Astrocyte of the spinal cord (primary cell): ENCODE results near the gene SUGCT.

Experiments
- DNase-seq: peaks from one replicate; pipeline ENCODE4 v3.0.0; 2011; ENCODE audit warnings: low read depth, low spot score
- H3K4me3 ChIP-seq: 2 replicates; pipeline ENCODE4 v1.5.1; 2011; ENCODE audit warnings: low read depth, mild to moderate bottlenecking, low read length, moderate library complexity
- CTCF ChIP-seq: IDR thresholded peaks from 2 replicates; pipeline ENCODE4 v1.5.1; 2012; ENCODE audit warnings: low read depth, mild to moderate bottlenecking, low read length, inconsistent platforms
- in situ Hi-C: cut with HindIII; loops from 2 replicates; pipeline ENCODE4 v1.10.0; 2017; ENCODE audit warnings: low sequenced_read_pairs

The SUGCT gene

GRCh38 chr7:40865441-40866233 lies 730.8 kb downstream of the SUGCT start:
- in situ Hi-C loops, result no loop called here
- no peak overlapping the region for H3K4me3 ChIP-seq
- TF ChIP-seq CTCF, result no peak
- no peak for DNase-seq

DNA sequence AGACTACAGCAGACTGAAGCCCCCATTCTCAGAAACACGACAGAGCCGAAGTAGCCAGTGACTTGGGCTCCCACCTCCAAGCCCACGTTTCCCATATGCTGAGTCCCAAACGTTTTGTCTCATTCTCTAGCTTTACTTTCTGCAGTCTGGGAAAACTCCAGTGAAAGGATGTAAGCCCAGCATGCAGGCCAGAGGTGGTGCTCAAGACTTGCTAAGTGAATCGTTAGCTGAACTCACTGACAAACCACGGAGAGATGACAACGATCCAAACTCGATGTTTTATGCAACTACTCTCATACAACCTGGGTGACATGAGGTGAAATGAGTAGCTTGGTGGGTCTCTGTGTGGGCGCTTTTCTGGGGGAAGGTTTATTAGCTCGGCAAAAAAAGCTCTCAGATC lies 731.8 kb downstream of the SUGCT start:
- peak; percentile 45 for DNase-seq
- TF ChIP-seq CTCF, result peak; percentile 34
- in situ Hi-C loops, result no loop called here
- H3K4me3 ChIP-seq, result no peak overlapping the region

- H3K4me3 ChIP-seq, result no peak overlapping the region
- no peak for TF ChIP-seq CTCF
- in situ Hi-C loops, result no loop called here
- no peak for DNase-seq
These were observed 735.3 kb downstream of the SUGCT start for GRCh38 chr7:40870108-40870507.

- in situ Hi-C loops, result no loop called here
- no peak for TF ChIP-seq CTCF
- H3K4me3 ChIP-seq, result no peak overlapping the region
- DNase-seq, result no peak
These were observed 738.4 kb downstream of the SUGCT start for GRCh38 chr7:40873248-40873647.

GRCh38 chr7:40874756-40875155 lies 740.0 kb downstream of the SUGCT start:
- no peak overlapping the region for H3K4me3 ChIP-seq
- in situ Hi-C loops, result no loop called here
- no peak for TF ChIP-seq CTCF
- DNase-seq, result no peak

DNA sequence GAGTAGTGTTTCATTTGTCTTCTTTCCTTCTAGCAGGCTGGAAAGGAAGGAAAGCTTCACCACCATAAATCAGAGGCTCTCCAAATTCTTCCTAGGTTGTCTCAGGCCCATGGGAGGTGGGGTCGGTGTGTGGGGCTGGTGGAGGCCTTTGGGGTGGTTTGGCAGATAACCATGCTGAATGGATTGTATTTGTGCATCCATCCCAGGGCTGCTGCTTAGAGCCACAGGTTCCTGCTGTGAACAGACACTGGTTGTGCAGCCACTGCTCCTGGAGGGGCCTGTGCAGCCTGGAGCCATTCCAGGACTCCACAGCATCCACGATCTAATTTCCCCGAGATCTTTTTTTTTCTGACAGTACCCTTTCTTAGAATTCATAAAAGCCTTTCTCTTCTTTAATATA lies 741.8 kb downstream of the SUGCT start:
- no peak overlapping the region for H3K4me3 ChIP-seq
- TF ChIP-seq CTCF, result no peak
- peak; percentile 22 for DNase-seq
- in situ Hi-C loops, result no loop called here
